ENCODE data around the gene STRN3. TPM values are rescaled to one million over a fixed set of nuclear protein-coding genes. Genes with fewer than 3 reads are reported as not detected.

Gene STRN3
- total RNA-seq, 1 experiment from 2014 or later: 44.2 TPM

DNA sequence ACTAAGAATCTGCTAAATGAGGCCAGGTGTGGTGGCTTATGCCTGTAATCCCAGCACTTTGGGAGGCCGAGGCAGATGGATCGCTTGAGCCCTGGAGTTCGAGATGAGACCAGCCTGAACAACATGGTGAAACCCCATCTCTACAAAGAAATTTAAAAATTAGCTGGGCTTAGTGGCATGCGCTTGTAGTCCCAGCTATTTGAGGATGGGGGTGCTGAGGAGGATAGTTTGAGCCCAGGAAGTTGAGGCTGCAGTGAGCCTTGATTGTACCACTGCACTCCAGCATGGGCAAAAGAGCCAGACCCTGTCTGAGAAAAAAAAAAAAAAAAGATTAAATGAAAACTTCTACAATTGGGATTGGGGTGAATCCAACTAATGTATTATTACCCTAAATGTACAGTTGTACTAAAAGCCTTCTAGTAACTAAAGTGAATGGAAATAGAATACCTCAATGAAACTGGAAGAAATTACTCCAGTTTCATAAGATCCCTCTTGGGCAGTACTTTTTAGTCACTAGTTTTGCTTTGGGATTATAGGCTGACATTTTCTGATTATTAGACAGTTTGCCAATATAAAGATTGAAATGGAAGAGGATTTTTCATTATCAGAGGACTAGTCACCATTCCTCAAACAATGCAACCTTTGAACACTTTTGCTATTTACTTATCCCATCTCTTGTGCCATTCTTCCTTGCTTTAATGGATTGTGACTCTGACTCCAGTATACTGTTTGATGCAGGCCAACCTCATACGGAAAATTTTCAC lies 137.5 kb downstream of the STRN3 start:
- intact Hi-C loops (cut with micrococcal nuclease; ENCODE audit: unreplicated experiment): loop anchor here (10.0 kb wide), 1 partner anchor 196 kb away; no protein-coding TSS in a partner anchor
- H3K27ac ChIP-seq (ENCODE audit: low read depth, low read length, poor library complexity, severe bottlenecking): no peak overlapping the region
- TF ChIP-seq EZH2 (IDR thresholded peaks at IDR 0.05; ENCODE audit: borderline replicate concordance, low read depth, low read length, poor library complexity, severe bottlenecking): no peak
- TF ChIP-seq, protein P1, sequence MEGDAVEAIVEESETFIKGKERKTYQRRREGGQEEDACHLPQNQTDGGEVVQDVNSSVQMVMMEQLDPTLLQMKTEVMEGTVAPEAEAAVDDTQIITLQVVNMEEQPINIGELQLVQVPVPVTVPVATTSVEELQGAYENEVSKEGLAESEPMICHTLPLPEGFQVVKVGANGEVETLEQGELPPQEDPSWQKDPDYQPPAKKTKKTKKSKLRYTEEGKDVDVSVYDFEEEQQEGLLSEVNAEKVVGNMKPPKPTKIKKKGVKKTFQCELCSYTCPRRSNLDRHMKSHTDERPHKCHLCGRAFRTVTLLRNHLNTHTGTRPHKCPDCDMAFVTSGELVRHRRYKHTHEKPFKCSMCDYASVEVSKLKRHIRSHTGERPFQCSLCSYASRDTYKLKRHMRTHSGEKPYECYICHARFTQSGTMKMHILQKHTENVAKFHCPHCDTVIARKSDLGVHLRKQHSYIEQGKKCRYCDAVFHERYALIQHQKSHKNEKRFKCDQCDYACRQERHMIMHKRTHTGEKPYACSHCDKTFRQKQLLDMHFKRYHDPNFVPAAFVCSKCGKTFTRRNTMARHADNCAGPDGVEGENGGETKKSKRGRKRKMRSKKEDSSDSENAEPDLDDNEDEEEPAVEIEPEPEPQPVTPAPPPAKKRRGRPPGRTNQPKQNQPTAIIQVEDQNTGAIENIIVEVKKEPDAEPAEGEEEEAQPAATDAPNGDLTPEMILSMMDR (conservative IDR thresholded peaks at IDR 0.05; ENCODE audit: low read depth, low read length): no peak
- no peaks in the 10 kb centered on the region for H3K27me3 ChIP-seq (replicated peaks; ENCODE audit: insufficient read depth, low read depth, low read length, poor library complexity)
- BruUV-seq (replicated peaks): no TSS peak
- H3K36me3 ChIP-seq (ENCODE audit: insufficient read depth, low read length, poor library complexity, severe bottlenecking): peaks cover 39% of the 10 kb centered on the region
- no peak overlapping the region for H3K4me3 ChIP-seq (ENCODE audit: low read depth, low read length, poor library complexity, severe bottlenecking)
- CTCF ChIA-PET: no interaction called here
- POLR2A ChIA-PET (ENCODE audit: low non-redundant PET): no interaction called here
- no peaks in the 10 kb centered on the region for H3K4me1 ChIP-seq (ENCODE audit: insufficient read depth, low read length, poor library complexity, severe bottlenecking)
- DNase-seq (ENCODE audit: low spot score): no peak
- no peaks in the 10 kb centered on the region for H3K9me3 ChIP-seq (ENCODE audit: low read depth, low read length, poor library complexity, severe bottlenecking)

DNA sequence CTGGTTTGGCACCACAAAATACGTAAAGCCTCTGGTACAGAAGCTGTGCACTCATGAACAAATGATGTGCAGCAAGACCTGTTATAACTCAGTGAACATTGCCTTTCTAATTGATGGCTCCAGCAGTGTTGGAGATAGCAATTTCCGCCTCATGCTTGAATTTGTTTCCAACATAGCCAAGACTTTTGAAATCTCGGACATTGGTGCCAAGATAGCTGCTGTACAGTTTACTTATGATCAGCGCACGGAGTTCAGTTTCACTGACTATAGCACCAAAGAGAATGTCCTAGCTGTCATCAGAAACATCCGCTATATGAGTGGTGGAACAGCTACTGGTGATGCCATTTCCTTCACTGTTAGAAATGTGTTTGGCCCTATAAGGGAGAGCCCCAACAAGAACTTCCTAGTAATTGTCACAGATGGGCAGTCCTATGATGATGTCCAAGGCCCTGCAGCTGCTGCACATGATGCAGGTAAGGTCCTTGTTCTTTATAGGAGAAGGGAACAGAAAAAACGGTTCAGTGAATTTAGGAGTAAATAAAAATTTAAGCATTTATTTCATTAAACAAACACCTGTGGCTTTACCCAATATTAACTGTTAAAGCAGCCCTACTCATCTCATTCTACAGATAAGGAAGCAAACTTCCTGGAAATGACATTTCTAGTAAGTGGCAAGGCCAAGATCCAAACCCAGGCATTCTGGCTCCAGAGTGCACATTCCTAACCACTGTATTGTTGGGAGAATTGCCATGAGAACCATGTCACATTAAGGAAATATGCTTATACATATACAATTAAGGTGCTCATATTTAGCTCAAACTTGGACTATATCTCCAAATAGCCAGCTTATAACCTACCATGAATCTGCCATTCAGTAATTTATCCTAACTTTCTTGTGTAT lies 140.1 kb downstream of the STRN3 start:
- Histone ChIP-seq H3K27ac (ENCODE audit: low read depth, low read length, poor library complexity, severe bottlenecking) (no peak overlapping the region), H3K36me3 (ENCODE audit: insufficient read depth, low read length, poor library complexity, severe bottlenecking) (peaks cover 36% of the 10 kb centered on the region), H3K27me3 (replicated peaks; ENCODE audit: insufficient read depth, low read depth, low read length, poor library complexity) (no peaks in the 10 kb centered on the region), H3K4me3 (ENCODE audit: low read depth, low read length, poor library complexity, severe bottlenecking) (no peak overlapping the region), H3K4me1 (ENCODE audit: insufficient read depth, low read length, poor library complexity, severe bottlenecking) (no peaks in the 10 kb centered on the region), H3K9me3 (ENCODE audit: low read depth, low read length, poor library complexity, severe bottlenecking) (no peaks in the 10 kb centered on the region)
- no peak for DNase-seq (ENCODE audit: low spot score)
- TF ChIP-seq, protein P1 (conservative IDR thresholded peaks at IDR 0.05; ENCODE audit: low read depth, low read length): no peak
- TF ChIP-seq EZH2 (IDR thresholded peaks at IDR 0.05; ENCODE audit: borderline replicate concordance, low read depth, low read length, poor library complexity, severe bottlenecking): no peak
- TSS peak; percentile 28 for BruUV-seq (replicated peaks)
- CTCF ChIA-PET: no interaction called here
- intact Hi-C loops (cut with micrococcal nuclease; ENCODE audit: unreplicated experiment): loop anchor here (10.0 kb wide), 1 partner anchor 199 kb away; no protein-coding TSS in a partner anchor
- POLR2A ChIA-PET (ENCODE audit: low non-redundant PET): no interaction called here

DNA sequence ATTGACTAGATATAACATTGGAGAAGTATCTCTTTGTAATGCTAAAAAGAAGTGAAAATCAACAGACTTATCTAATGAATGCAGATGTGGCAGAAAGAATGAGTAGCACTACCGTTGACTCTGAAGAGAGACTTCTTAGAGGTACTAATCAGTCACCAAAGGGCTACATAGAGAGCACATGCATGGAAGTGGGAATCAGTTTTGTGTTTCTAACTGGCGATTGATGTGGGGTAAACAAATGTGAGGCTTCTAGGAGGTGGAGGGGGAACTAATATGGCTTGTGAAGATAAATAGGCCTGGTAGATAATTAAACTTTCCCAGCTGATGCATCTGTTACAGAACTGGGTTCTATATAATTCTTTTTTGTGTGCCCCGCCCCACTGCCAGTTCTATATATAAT lies 141.3 kb downstream of the STRN3 start:
- no peaks in the 10 kb centered on the region for H3K9me3 ChIP-seq (ENCODE audit: low read depth, low read length, poor library complexity, severe bottlenecking)
- TF ChIP-seq, protein P1 (conservative IDR thresholded peaks at IDR 0.05; ENCODE audit: low read depth, low read length): no peak
- TF ChIP-seq EZH2 (IDR thresholded peaks at IDR 0.05; ENCODE audit: borderline replicate concordance, low read depth, low read length, poor library complexity, severe bottlenecking): no peak
- BruUV-seq (replicated peaks): no TSS peak
- ChIA-PET CTCF (no interaction called here), POLR2A (ENCODE audit: low non-redundant PET) (no interaction called here)
- H3K4me1 ChIP-seq (ENCODE audit: insufficient read depth, low read length, poor library complexity, severe bottlenecking): no peaks in the 10 kb centered on the region
- H3K4me3 ChIP-seq (ENCODE audit: low read depth, low read length, poor library complexity, severe bottlenecking): no peak overlapping the region
- no peaks in the 10 kb centered on the region for H3K27me3 ChIP-seq (replicated peaks; ENCODE audit: insufficient read depth, low read depth, low read length, poor library complexity)
- H3K27ac ChIP-seq (ENCODE audit: low read depth, low read length, poor library complexity, severe bottlenecking): no peak overlapping the region
- intact Hi-C loops (cut with micrococcal nuclease; ENCODE audit: unreplicated experiment): loop anchor here (10.0 kb wide), 1 partner anchor 200 kb away; no protein-coding TSS in a partner anchor
- no peak for DNase-seq (ENCODE audit: low spot score)
- H3K36me3 ChIP-seq (ENCODE audit: insufficient read depth, low read length, poor library complexity, severe bottlenecking): peaks cover 37% of the 10 kb centered on the region
